MCF 10A (cell line): ENCODE results near the gene IL26. TPM values are rescaled to one million over a fixed set of nuclear protein-coding genes. Genes with fewer than 3 reads are reported as not detected.

Source experiments
- BruUV-seq: library from RNA; stranded (reverse); fragments of 400-500 nt; replicated peaks from 2 replicates; lab custom pipeline; 2021; lab: Mats Ljungman, UMichigan
- CTCF ChIA-PET: fragments of 300-600 bp; sonication (Branson Sonifier 250); formaldehyde crosslinking; extraction: SDS; loops from one replicate; lab custom pipeline; 2021; ENCODE audit warnings: antibody characterized with exemption, inconsistent platforms; lab: Yijun Ruan, JAX
- POLR2A ChIA-PET: fragments of 300-600, 350-650 bp; sonication (Branson Sonifier 250); formaldehyde crosslinking; extraction: SDS; loops from one replicate; lab custom pipeline; 2020; ENCODE audit warnings: antibody characterized with exemption, inconsistent platforms; lab: Yijun Ruan, JAX
- DNase-seq: peaks from one replicate; pipeline ENCODE4 v3.0.0-alpha.2; 2018; ENCODE audit not compliant: unreplicated experiment
- H3K27ac Mint-ChIP-seq: one replicate; pipeline ENCODE4 v1.8.0; 2022; ENCODE audit warnings: mild to moderate bottlenecking, low read depth, mixed read lengths; ENCODE audit not compliant: unreplicated experiment
- H3K27me3 Mint-ChIP-seq: one replicate; pipeline ENCODE4 v1.8.0; 2022; ENCODE audit warnings: mixed read lengths; ENCODE audit not compliant: insufficient read depth, unreplicated experiment
- H3K36me3 Mint-ChIP-seq: one replicate; pipeline ENCODE4 v1.8.0; 2022; ENCODE audit warnings: mild to moderate bottlenecking, moderate library complexity, mixed read lengths; ENCODE audit not compliant: insufficient read depth, unreplicated experiment
- H3K4me1 Mint-ChIP-seq: one replicate; pipeline ENCODE4 v1.8.0; 2022; ENCODE audit warnings: mixed read lengths; ENCODE audit not compliant: insufficient read depth, unreplicated experiment
- H3K4me3 Mint-ChIP-seq: one replicate; pipeline ENCODE4 v1.8.0; 2022; ENCODE audit warnings: mild to moderate bottlenecking, moderate library complexity, mixed read lengths; ENCODE audit not compliant: unreplicated experiment
- H3K9me3 Mint-ChIP-seq: one replicate; pipeline ENCODE4 v1.8.0; 2022; ENCODE audit warnings: mixed read lengths; ENCODE audit not compliant: unreplicated experiment
- intact Hi-C: fragments of 100-400 bp; cut with micrococcal nuclease; formaldehyde crosslinking; loops from 2 replicates; pipeline ENCODE4 v1.14.1; 2022
- total RNA-seq: library from RNA; stranded (reverse); gene quantifications from 2 replicates; pipeline ENCODE4 v1.2.3, GENCODE V29; 2022
- TF ChIP-seq, protein P1 (sequence below): fragments of 200-600 bp; IDR thresholded peaks from one replicate; pipeline ENCODE4 v1.8.0; 2022; ENCODE audit warnings: antibody characterized with exemption, mild to moderate bottlenecking; ENCODE audit not compliant: unreplicated experiment

The IL26 gene
- total RNA-seq, 1 experiment from 2014 or later: not detected

GRCh38 chr12:68207276-68207675 is 18.3 kb downstream of the IL26 start:
- Mint-ChIP-seq H3K36me3 (no peaks in the 10 kb centered on the region), H3K4me1 (no peaks in the 10 kb centered on the region), H3K9me3 (no peaks in the 10 kb centered on the region), H3K4me3 (no peak overlapping the region), H3K27ac (no peak overlapping the region), H3K27me3 (peaks cover 18% of the 10 kb centered on the region)
- no TSS peak for BruUV-seq
- ChIA-PET CTCF (interaction anchor here (1.0 kb wide), 1 partner anchor 110 kb away, joined by 3 read pairs; no protein-coding TSS in a partner anchor), POLR2A (interaction anchor here (0.6 kb wide), 1 partner anchor 18 kb away, joined by 3 read pairs; no protein-coding TSS in a partner anchor)
- no peak for DNase-seq
- TF ChIP-seq, protein P1, sequence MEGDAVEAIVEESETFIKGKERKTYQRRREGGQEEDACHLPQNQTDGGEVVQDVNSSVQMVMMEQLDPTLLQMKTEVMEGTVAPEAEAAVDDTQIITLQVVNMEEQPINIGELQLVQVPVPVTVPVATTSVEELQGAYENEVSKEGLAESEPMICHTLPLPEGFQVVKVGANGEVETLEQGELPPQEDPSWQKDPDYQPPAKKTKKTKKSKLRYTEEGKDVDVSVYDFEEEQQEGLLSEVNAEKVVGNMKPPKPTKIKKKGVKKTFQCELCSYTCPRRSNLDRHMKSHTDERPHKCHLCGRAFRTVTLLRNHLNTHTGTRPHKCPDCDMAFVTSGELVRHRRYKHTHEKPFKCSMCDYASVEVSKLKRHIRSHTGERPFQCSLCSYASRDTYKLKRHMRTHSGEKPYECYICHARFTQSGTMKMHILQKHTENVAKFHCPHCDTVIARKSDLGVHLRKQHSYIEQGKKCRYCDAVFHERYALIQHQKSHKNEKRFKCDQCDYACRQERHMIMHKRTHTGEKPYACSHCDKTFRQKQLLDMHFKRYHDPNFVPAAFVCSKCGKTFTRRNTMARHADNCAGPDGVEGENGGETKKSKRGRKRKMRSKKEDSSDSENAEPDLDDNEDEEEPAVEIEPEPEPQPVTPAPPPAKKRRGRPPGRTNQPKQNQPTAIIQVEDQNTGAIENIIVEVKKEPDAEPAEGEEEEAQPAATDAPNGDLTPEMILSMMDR: no peak
- intact Hi-C loops: no loop called here

DNA sequence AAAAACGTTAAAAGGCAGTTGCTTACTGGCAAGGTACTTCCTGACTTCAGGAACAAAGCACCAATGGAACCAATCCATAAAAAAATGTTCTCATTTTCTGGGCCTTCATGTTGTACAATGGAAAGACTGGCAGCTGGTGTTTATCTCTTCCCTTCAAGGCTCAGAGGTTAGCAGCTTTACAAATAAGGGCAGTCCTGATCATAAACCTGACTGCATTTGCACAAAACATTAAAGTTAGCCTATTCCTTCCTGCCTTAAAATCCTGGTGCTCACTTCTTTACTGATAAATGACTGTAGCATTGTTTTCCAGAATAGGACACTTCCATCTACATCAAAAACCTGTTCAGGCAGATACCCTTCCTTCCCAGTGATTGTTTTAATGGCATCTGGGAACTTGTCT is 19.2 kb downstream of the IL26 start:
- H3K4me1 Mint-ChIP-seq: no peaks in the 10 kb centered on the region
- TF ChIP-seq, protein P1: no peak
- POLR2A ChIA-PET: interaction anchor here (0.6 kb wide), 1 partner anchor 17 kb away, joined by 3 read pairs; no protein-coding TSS in a partner anchor
- H3K9me3 Mint-ChIP-seq: no peaks in the 10 kb centered on the region
- peaks cover 18% of the 10 kb centered on the region for H3K27me3 Mint-ChIP-seq
- CTCF ChIA-PET: no interaction called here
- no TSS peak for BruUV-seq
- intact Hi-C loops: no loop called here
- no peaks in the 10 kb centered on the region for H3K36me3 Mint-ChIP-seq
- no peak overlapping the region for H3K4me3 Mint-ChIP-seq
- no peak for DNase-seq
- H3K27ac Mint-ChIP-seq: no peak overlapping the region

DNA sequence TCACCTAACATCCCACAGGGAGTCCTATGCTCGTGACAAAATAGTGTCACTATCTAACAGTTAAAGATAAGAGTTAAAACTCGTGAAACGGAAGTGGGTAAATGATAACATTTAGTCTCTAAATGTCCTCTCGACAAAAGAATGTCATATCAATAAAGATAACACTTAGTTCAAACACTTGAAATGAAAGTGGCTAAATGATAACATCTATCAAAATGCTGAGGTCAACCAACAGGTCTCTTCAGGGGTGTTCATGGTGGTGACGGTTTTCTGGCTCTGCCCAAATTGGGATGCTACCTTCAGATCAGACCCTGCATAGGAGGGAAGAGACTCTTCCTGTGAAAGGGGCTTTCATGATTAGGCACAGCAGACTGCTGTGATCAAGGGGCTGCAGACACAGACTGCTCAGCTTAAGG is 22.1 kb downstream of the IL26 start:
- CTCF ChIA-PET: no interaction called here

DNA sequence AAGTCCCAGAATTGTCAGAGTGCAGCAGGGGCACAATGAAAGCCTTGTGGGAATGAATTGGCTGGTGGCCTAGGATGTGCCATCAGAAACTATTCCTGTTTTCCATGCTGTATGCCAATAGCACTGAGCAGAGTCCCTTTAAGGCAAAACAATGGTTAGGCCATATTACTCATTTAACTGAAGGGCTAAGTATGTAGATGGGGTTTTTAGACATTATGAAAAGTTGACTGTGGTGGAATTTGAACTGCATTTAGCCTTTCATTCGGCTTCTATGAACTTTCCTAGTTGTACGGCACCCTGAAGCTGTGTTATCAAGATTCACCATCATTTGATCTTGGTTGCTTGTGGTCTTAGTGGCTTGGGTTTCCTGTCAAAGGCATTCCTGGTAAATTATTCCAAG is 24.8 kb downstream of the IL26 start:
- intact Hi-C loops: no loop called here
- peaks cover 6% of the 10 kb centered on the region for H3K27me3 Mint-ChIP-seq

More for the DNA sequence above, 22.1 kb downstream of the IL26 start:
- Mint-ChIP-seq H3K27me3 (peaks cover 18% of the 10 kb centered on the region), H3K4me1 (no peaks in the 10 kb centered on the region), H3K27ac (no peak overlapping the region), H3K36me3 (no peaks in the 10 kb centered on the region), H3K4me3 (no peak overlapping the region), H3K9me3 (no peaks in the 10 kb centered on the region)
- TF ChIP-seq, protein P1: no peak
- no peak for DNase-seq
- intact Hi-C loops: no loop called here
- no TSS peak for BruUV-seq
- POLR2A ChIA-PET: no interaction called here

More for the DNA sequence above, 24.8 kb downstream of the IL26 start:
- H3K27ac Mint-ChIP-seq: no peak overlapping the region
- H3K36me3 Mint-ChIP-seq: no peaks in the 10 kb centered on the region
- no peaks in the 10 kb centered on the region for H3K4me1 Mint-ChIP-seq
- ChIA-PET POLR2A (interaction anchor here (0.6 kb wide), 1 partner anchor 30 kb away, joined by 3 read pairs; no protein-coding TSS in a partner anchor), CTCF (no interaction called here)
- no peak for DNase-seq
- no TSS peak for BruUV-seq
- H3K4me3 Mint-ChIP-seq: no peak overlapping the region
- H3K9me3 Mint-ChIP-seq: no peaks in the 10 kb centered on the region
- TF ChIP-seq, protein P1: no peak
